A673 (cell line): ENCODE measurements around the gene SMIM12. TPM values are rescaled to one million over a fixed set of nuclear protein-coding genes. Genes with fewer than 3 reads are reported as not detected.

ENCODE experiments used
- BruUV-seq: library from RNA; stranded (reverse); fragments of 400-500 nt; replicated peaks from 2 replicates; lab custom pipeline; 2021; lab: Mats Ljungman, UMichigan
- CTCF ChIA-PET: fragments of 300-600 bp; sonication (Branson Sonifier 250); formaldehyde crosslinking; loops from one replicate; lab custom pipeline; 2022; ENCODE audit warnings: antibody characterized with exemption; lab: Charles Lee
- POLR2A ChIA-PET: fragments of 300-600 bp; sonication (Branson Sonifier 250); formaldehyde crosslinking; loops from one replicate; lab custom pipeline; 2022; ENCODE audit warnings: antibody characterized with exemption; ENCODE audit not compliant: low non-redundant PET; lab: Charles Lee
- DNase-seq: peaks from one replicate; pipeline ENCODE4 v3.0.0-alpha.2; 2015; ENCODE audit warnings: low spot score
- H3K27ac ChIP-seq: fragments of 200-600 bp; sonication (generic); 2 replicates; pipeline ENCODE4 v1.5.1; 2016; ENCODE audit warnings: mixed run types, low read depth, mild to moderate bottlenecking, mixed read lengths, antibody characterized with exemption, low read length; ENCODE audit not compliant: poor library complexity, severe bottlenecking
- H3K27me3 ChIP-seq: fragments of 200-600 bp; sonication (generic); replicated peaks from 2 replicates; pipeline ENCODE4 v1.6.1; 2017; ENCODE audit warnings: mixed run types, low read depth, mild to moderate bottlenecking, mixed read lengths, antibody characterized with exemption, low read length; ENCODE audit not compliant: insufficient read depth, poor library complexity
- H3K36me3 ChIP-seq: fragments of 200-600 bp; sonication (generic); 2 replicates; pipeline ENCODE4 v1.6.1; 2016; ENCODE audit warnings: mixed run types, mild to moderate bottlenecking, mixed read lengths, antibody characterized with exemption, low read length; ENCODE audit not compliant: insufficient read depth, poor library complexity, severe bottlenecking
- H3K4me1 ChIP-seq: fragments of 200-600 bp; sonication (generic); 2 replicates; pipeline ENCODE4 v1.6.1; 2017; ENCODE audit warnings: mixed run types, mild to moderate bottlenecking, mixed read lengths, antibody characterized with exemption, low read length; ENCODE audit not compliant: insufficient read depth, poor library complexity, severe bottlenecking
- H3K4me3 ChIP-seq: fragments of 200-600 bp; sonication (generic); 2 replicates; pipeline ENCODE4 v1.5.1; 2016; ENCODE audit warnings: low read depth, mixed run types, mild to moderate bottlenecking, mixed read lengths, low read length; ENCODE audit not compliant: poor library complexity, severe bottlenecking
- H3K9me3 ChIP-seq: fragments of 200-600 bp; sonication (generic); 2 replicates; pipeline ENCODE4 v1.6.1; 2016; ENCODE audit warnings: mixed run types, low read depth, mild to moderate bottlenecking, mixed read lengths, antibody characterized with exemption, low read length; ENCODE audit not compliant: poor library complexity, severe bottlenecking
- EZH2 ChIP-seq: fragments of 200-600 bp; sonication (generic); IDR thresholded peaks from 2 replicates; pipeline ENCODE4 v1.6.1; 2017; ENCODE audit warnings: borderline replicate concordance, low read depth, mild to moderate bottlenecking, mixed read lengths, antibody characterized with exemption, low read length; ENCODE audit not compliant: poor library complexity, severe bottlenecking
- intact Hi-C: fragments of 100-400 bp; cut with micrococcal nuclease; formaldehyde crosslinking; loops from one replicate; pipeline ENCODE4 v1.10.0; 2022; ENCODE audit not compliant: unreplicated experiment
- total RNA-seq: library from RNA; stranded (reverse); gene quantifications from 2 replicates; pipeline ENCODE4 v1.2.3, GENCODE V29; 2021
- TF ChIP-seq, protein P1 (sequence below): fragments of 300-800, 200-600 bp; sonication (generic); conservative IDR thresholded peaks from 2 replicates; pipeline ENCODE4 v1.5.1; 2017; ENCODE audit warnings: low read depth, mild to moderate bottlenecking, antibody characterized with exemption, low read length, moderate library complexity, mixed read lengths

Gene SMIM12
- total RNA-seq, 1 experiment from 2014 or later = 37.5 TPM

GRCh38 chr1:34907487-34908090, 48.0 kb upstream of the SMIM12 start:
- CTCF ChIA-PET = no interaction called here
- DNase-seq = no peak
- Histone ChIP-seq H3K4me3 (no peak overlapping the region), H3K9me3 (no peaks in the 10 kb centered on the region), H3K36me3 (no peaks in the 10 kb centered on the region), H3K4me1 (no peaks in the 10 kb centered on the region), H3K27ac (no peak overlapping the region), H3K27me3 (peaks cover 27% of the 10 kb centered on the region)
- intact Hi-C loops = no loop called here
- no TSS peak for BruUV-seq
- POLR2A ChIA-PET = no interaction called here
- TF ChIP-seq EZH2 = no peak
- TF ChIP-seq, protein P1, sequence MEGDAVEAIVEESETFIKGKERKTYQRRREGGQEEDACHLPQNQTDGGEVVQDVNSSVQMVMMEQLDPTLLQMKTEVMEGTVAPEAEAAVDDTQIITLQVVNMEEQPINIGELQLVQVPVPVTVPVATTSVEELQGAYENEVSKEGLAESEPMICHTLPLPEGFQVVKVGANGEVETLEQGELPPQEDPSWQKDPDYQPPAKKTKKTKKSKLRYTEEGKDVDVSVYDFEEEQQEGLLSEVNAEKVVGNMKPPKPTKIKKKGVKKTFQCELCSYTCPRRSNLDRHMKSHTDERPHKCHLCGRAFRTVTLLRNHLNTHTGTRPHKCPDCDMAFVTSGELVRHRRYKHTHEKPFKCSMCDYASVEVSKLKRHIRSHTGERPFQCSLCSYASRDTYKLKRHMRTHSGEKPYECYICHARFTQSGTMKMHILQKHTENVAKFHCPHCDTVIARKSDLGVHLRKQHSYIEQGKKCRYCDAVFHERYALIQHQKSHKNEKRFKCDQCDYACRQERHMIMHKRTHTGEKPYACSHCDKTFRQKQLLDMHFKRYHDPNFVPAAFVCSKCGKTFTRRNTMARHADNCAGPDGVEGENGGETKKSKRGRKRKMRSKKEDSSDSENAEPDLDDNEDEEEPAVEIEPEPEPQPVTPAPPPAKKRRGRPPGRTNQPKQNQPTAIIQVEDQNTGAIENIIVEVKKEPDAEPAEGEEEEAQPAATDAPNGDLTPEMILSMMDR = no peak

DNA sequence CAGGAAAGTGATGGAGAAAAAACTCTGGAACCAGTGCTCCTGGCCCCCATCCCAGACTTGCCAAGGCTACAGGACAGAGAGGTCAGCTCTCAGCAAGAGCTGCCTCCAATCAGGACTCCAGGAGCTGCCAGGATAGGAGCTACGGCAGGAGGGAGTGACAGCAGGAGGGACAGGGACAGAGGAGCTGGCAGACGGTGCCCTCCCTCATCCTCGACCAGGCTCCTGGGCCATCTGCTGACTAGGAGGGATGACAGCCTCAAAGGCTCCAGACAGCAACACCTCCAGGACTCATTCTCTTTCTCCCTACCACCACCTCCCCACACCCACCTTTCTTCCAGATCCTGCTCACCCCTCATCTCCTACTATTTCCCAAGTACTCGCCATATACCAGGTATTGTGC, 47.2 kb upstream of the SMIM12 start:
- CTCF ChIA-PET = no interaction called here
- TF ChIP-seq, protein P1 = no peak
- no peak for TF ChIP-seq EZH2
- BruUV-seq = no TSS peak

DNA sequence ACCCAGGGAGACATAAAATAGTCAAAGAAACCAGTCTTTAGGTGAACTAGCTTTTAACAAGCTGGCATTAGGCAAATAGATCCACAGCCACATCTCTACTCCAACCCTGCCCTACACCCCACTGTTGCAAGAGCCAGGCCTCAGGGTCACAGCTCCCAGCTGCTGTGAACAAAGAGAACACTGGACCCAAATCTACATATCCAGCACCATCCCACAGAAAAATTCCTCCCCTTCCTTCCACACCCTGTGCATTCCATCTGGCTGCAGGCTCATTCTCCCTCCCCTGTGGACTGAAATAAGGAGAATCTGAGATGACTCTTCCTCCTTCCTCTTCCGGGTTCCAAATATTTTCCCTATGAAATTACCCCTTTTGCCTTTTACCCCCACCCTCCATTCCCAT, 46.7 kb upstream of the SMIM12 start:
- ChIA-PET CTCF (no interaction called here), POLR2A (no interaction called here)
- Histone ChIP-seq H3K27me3 (peaks cover 31% of the 10 kb centered on the region), H3K9me3 (no peaks in the 10 kb centered on the region), H3K27ac (no peak overlapping the region), H3K36me3 (no peaks in the 10 kb centered on the region), H3K4me1 (no peaks in the 10 kb centered on the region), H3K4me3 (no peak overlapping the region)
- intact Hi-C loops = no loop called here
- DNase-seq = no peak
- BruUV-seq = no TSS peak
- TF ChIP-seq, protein P1 = no peak
- TF ChIP-seq EZH2 = no peak

More for the DNA sequence above, 47.2 kb upstream of the SMIM12 start:
- Histone ChIP-seq H3K4me1 (no peaks in the 10 kb centered on the region), H3K27me3 (peaks cover 29% of the 10 kb centered on the region), H3K36me3 (no peaks in the 10 kb centered on the region), H3K4me3 (no peak overlapping the region), H3K9me3 (no peaks in the 10 kb centered on the region), H3K27ac (no peak overlapping the region)
- DNase-seq = no peak
- POLR2A ChIA-PET = no interaction called here
- intact Hi-C loops = no loop called here
